ENCODE measurements around the gene SIM2.
A peak's percentile ranks its signal among the peaks of the same experiment; 100 is the strongest.
"Not testable (repeated sequence)": the region's sequence is repeated elsewhere in the genome, so short reads cannot be mapped to it uniquely, and the experiment has no call there.

SIM2 gene, protein sequence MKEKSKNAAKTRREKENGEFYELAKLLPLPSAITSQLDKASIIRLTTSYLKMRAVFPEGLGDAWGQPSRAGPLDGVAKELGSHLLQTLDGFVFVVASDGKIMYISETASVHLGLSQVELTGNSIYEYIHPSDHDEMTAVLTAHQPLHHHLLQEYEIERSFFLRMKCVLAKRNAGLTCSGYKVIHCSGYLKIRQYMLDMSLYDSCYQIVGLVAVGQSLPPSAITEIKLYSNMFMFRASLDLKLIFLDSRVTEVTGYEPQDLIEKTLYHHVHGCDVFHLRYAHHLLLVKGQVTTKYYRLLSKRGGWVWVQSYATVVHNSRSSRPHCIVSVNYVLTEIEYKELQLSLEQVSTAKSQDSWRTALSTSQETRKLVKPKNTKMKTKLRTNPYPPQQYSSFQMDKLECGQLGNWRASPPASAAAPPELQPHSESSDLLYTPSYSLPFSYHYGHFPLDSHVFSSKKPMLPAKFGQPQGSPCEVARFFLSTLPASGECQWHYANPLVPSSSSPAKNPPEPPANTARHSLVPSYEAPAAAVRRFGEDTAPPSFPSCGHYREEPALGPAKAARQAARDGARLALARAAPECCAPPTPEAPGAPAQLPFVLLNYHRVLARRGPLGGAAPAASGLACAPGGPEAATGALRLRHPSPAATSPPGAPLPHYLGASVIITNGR

DNA sequence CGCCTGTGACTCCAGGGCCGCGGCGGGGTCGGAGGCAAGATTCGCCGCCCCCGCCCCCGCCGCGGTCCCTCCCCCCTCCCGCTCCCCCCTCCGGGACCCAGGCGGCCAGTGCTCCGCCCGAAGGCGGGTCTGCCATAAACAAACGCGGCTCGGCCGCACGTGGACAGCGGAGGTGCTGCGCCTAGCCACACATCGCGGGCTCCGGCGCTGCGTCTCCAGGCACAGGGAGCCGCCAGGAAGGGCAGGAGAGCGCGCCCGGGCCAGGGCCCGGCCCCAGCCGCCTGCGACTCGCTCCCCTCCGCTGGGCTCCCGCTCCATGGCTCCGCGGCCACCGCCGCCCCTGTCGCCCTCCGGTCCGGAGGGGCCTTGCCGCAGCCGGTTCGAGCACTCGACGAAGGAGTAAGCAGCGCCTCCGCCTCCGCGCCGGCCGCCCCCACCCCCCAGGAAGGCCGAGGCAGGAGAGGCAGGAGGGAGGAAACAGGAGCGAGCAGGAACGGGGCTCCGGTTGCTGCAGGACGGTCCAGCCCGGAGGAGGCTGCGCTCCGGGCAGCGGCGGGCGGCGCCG is at the start of gene SIM2:
Gene SIM2 (plus strand): TSS at position 135 of the 565 bp plus-strand sequence. CDS start 632 bp downstream, outside the sequence.
- no peak within 1 kb of the TSS for H3K9ac ChIP-seq (ENCODE audit: low read length in 2 of 2)
- no peaks in the 10 kb centered on the region for H3K36me3 ChIP-seq (ENCODE audit: control insufficient read depth in 2 of 2, insufficient read depth in 2 of 2, low read length in 2 of 2)
- H3K27ac ChIP-seq (ENCODE audit: low read length): no peak within 1 kb of the TSS
- peaks cover 40% of the 10 kb centered on the region for H3K4me1 ChIP-seq (ENCODE audit: control insufficient read depth, insufficient read depth, low read length)
- no peaks in the 10 kb centered on the region for H3K9me3 ChIP-seq (ENCODE audit: control insufficient read depth in 2 of 2, low read length in 2 of 2)
- peak within 1 kb of the TSS in 1 of 2 donors; percentile 59 for H3K4me3 ChIP-seq (ENCODE audit: low read length in 2 of 2)
- H3K27me3 ChIP-seq (ENCODE audit: control insufficient read depth in 1 of 2, insufficient read depth in 2 of 2, low read length in 2 of 2): peaks cover 81 to 97% of the 10 kb centered on the region in 2 donors

DNA sequence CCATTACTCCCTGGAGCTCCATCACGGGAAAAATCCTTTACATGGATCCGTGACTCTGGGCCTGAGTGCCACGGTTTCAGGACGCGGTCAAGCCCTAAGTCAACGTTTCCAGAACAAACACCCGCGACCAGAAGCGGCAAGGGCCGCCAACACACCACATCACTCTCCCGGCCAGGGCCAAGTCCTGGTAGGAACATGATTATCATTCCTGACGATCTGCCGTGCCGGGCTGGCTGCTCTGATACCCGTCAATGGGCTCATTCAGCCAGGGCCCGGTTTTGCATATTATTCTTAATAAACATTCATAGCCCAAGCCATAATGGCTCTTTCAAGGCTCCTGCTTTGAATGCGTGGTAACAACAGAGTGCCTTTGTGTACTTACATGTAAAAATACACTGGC is 44.6 kb upstream of the SIM2 start:
- Histone ChIP-seq H3K36me3 (ENCODE audit: control insufficient read depth in 2 of 2, insufficient read depth in 2 of 2, low read length in 2 of 2) (no peaks in the 10 kb centered on the region), H3K27me3 (ENCODE audit: control insufficient read depth in 1 of 2, insufficient read depth in 2 of 2, low read length in 2 of 2) (peaks cover 9 to 12% of the 10 kb centered on the region in 2 donors), H3K4me3 (ENCODE audit: low read length in 2 of 2) (no peak overlapping the region), H3K9me3 (ENCODE audit: control insufficient read depth in 2 of 2, low read length in 2 of 2) (no peaks in the 10 kb centered on the region), H3K9ac (ENCODE audit: low read length in 2 of 2) (no peak overlapping the region), H3K4me1 (ENCODE audit: control insufficient read depth, insufficient read depth, low read length) (no peaks in the 10 kb centered on the region), H3K27ac (ENCODE audit: low read length) (no peak overlapping the region)

DNA sequence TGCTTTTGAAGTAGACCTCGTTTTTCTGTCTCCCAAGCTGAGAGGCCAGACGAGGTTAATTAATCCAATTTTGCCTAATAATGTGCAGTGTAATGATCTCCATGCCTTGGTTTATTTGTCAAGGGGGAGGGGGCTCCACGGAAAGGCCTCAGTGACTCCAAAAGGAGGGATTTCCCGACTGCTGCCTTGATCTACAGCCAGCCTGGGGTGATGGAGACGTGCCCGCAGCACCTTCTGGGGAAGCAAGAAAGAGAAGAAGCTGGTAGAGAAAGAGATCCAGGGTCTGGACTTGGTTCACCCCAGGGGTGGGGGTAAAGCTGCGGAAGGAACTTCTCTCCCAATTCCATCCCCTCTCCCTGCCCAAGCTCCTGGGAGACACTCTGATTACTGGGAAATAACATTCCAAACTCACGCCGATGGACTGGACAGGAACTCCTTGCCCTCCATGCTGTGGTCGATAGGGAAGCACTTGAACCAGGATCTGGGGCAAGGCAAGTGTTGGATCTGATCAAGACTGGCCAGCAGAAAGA is 44.1 kb upstream of the SIM2 start:
- Histone ChIP-seq H3K27ac (ENCODE audit: low read length) (no peak overlapping the region), H3K27me3 (ENCODE audit: control insufficient read depth in 1 of 2, insufficient read depth in 2 of 2, low read length in 2 of 2) (peaks cover 10 to 14% of the 10 kb centered on the region in 2 donors), H3K9ac (ENCODE audit: low read length in 2 of 2) (no peak overlapping the region), H3K4me1 (ENCODE audit: control insufficient read depth, insufficient read depth, low read length) (no peaks in the 10 kb centered on the region), H3K4me3 (ENCODE audit: low read length in 2 of 2) (no peak overlapping the region), H3K9me3 (ENCODE audit: control insufficient read depth in 2 of 2, low read length in 2 of 2) (no peaks in the 10 kb centered on the region), H3K36me3 (ENCODE audit: control insufficient read depth in 2 of 2, insufficient read depth in 2 of 2, low read length in 2 of 2) (no peaks in the 10 kb centered on the region)

DNA sequence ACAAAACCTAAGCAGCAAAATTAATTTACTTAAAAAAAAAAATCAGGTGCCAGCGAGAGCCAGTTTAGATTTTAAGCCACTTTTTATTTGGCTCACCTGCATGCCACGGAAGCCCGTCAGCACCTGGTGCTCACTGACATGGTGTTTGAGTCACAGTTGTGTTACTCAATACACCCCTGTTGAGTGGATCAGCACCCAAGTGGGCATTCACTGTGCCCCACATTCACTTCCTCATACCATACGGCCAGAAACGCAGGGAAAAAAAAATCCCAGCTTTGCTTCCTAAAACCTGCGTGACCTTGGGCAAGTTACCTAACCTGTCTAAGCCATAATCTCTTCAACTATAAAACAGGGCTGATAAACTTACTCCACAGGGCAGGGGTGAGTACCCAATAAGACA is 42.8 kb upstream of the SIM2 start:
- no peaks in the 10 kb centered on the region for H3K9me3 ChIP-seq (ENCODE audit: control insufficient read depth in 2 of 2, low read length in 2 of 2)
- no peak overlapping the region for H3K9ac ChIP-seq (ENCODE audit: low read length in 2 of 2)
- no peaks in the 10 kb centered on the region for H3K4me1 ChIP-seq (ENCODE audit: control insufficient read depth, insufficient read depth, low read length)
- no peak overlapping the region for H3K4me3 ChIP-seq (ENCODE audit: low read length in 2 of 2)
- no peak overlapping the region for H3K27ac ChIP-seq (ENCODE audit: low read length)
- H3K36me3 ChIP-seq (ENCODE audit: control insufficient read depth in 2 of 2, insufficient read depth in 2 of 2, low read length in 2 of 2): no peaks in the 10 kb centered on the region
- peaks cover 17 to 22% of the 10 kb centered on the region in 2 donors for H3K27me3 ChIP-seq (ENCODE audit: control insufficient read depth in 1 of 2, insufficient read depth in 2 of 2, low read length in 2 of 2)

DNA sequence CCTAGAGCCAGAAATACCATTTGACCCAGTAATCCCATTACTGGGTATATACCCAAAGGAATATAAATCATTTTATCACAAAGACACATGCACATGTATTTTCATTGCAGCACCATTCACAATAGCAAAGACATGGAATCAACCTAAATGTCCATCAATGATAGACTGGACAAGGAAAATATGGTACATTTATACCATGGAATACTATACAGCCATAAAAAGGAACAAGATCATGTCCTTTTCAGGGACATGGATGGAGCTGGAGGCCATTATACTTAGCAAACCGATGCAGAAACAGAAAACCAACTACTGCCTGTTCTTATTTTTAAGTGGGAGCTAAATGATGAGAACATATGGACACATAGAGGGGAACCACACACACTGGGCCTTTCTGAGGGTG is 41.6 kb upstream of the SIM2 start:
- peaks cover 21 to 25% of the 10 kb centered on the region in 2 donors for H3K27me3 ChIP-seq (ENCODE audit: control insufficient read depth in 1 of 2, insufficient read depth in 2 of 2, low read length in 2 of 2)
- not testable (repeated sequence) for H3K36me3 ChIP-seq (ENCODE audit: control insufficient read depth in 2 of 2, insufficient read depth in 2 of 2, low read length in 2 of 2)

DNA sequence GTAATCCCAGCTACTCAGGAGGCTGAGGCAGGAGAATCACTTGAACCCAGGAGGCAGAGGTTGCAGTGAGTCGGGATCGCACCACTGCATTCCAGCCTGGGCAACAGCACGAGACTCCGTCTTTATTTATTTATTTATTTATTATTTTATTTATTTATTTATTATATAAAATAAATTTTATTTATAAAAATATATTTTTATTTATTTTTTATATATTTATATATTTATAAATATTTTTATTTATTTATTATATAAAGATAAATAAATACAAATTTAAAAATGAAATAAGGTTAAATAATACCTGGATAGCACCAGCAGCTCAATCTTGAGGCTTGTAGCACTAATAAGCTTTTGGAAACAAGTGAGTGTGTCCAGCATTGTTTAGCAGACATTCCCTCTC is 40.9 kb upstream of the SIM2 start:
- no peak overlapping the region for H3K4me3 ChIP-seq (ENCODE audit: low read length in 2 of 2)
- H3K9me3 ChIP-seq (ENCODE audit: control insufficient read depth in 2 of 2, low read length in 2 of 2): no peaks in the 10 kb centered on the region
- H3K27me3 ChIP-seq (ENCODE audit: control insufficient read depth in 1 of 2, insufficient read depth in 2 of 2, low read length in 2 of 2): peaks cover 21 to 28% of the 10 kb centered on the region in 2 donors
- H3K36me3 ChIP-seq (ENCODE audit: control insufficient read depth in 2 of 2, insufficient read depth in 2 of 2, low read length in 2 of 2): no peaks in the 10 kb centered on the region
- H3K9ac ChIP-seq (ENCODE audit: low read length in 2 of 2): no peak overlapping the region
- H3K27ac ChIP-seq (ENCODE audit: low read length): no peak overlapping the region
- no peaks in the 10 kb centered on the region for H3K4me1 ChIP-seq (ENCODE audit: control insufficient read depth, insufficient read depth, low read length)

More for the DNA sequence above, 41.6 kb upstream of the SIM2 start:
- not testable (repeated sequence) for H3K9ac ChIP-seq (ENCODE audit: low read length in 2 of 2); H3K4me3 ChIP-seq (ENCODE audit: low read length in 2 of 2); H3K27ac ChIP-seq (ENCODE audit: low read length); H3K4me1 ChIP-seq (ENCODE audit: control insufficient read depth, insufficient read depth, low read length); H3K9me3 ChIP-seq (ENCODE audit: control insufficient read depth in 2 of 2, low read length in 2 of 2)

DNA sequence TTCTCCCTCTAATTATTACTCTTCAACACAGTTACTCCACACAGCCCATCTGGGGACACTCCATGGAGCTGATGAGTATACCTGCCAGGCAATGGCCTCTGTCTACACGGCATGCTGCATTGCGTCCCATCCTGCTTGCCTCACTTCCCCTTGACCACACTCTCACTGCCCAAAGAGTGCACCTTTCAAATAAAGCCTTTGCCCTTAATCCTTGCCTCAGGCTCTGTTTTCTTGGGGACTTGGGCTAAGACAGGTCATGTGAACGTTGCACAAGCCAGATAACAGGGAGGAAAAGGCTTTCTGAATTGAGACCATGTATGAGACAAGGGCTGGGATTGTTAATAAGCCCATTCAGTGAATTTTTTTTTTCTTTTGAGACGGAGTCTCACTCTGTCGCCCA is 40.0 kb upstream of the SIM2 start:
- Histone ChIP-seq H3K36me3 (ENCODE audit: control insufficient read depth in 2 of 2, insufficient read depth in 2 of 2, low read length in 2 of 2) (no peaks in the 10 kb centered on the region), H3K9me3 (ENCODE audit: control insufficient read depth in 2 of 2, low read length in 2 of 2) (no peaks in the 10 kb centered on the region), H3K27me3 (ENCODE audit: control insufficient read depth in 1 of 2, insufficient read depth in 2 of 2, low read length in 2 of 2) (peaks cover 26 to 27% of the 10 kb centered on the region in 2 donors), H3K4me1 (ENCODE audit: control insufficient read depth, insufficient read depth, low read length) (no peaks in the 10 kb centered on the region), H3K9ac (ENCODE audit: low read length in 2 of 2) (no peak overlapping the region), H3K4me3 (ENCODE audit: low read length in 2 of 2) (no peak overlapping the region), H3K27ac (ENCODE audit: low read length) (no peak overlapping the region)

DNA sequence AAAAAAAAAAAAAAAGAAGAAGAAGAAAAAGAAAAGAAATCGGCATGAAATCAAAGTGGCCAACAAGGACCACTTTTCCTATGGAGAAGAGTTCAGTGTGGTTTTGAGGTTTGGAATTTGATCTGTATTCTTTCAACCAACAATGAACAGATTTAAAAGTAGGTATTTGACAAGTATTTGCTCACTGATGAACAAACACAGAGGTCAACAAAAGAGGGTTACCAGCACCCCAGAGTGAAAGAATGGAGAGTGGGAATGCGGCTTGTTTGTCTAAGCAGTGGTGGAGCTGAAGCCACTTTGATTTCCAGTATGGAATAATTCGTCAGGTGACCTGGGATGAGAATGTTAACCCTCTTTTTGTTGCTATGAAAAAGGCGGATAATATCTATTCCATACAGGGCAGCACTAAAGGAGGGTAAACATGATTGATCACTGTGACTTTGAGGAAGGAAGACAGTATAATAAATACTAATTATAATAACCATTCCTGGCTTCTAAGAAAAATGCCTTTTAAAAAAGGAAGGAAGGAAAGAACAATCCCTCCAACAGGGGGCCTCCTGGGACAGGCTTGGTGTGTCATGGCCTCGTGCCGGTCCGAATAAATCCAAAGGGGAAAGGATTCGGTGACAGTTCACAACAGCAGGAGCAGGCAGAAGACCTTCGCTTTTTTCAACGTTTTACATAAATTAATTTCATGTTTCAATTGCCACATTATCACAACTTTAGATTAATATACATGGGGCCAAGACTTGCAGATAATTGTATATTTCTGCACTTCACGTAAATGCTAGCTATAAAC is 37.2 kb upstream of the SIM2 start:
- no peaks in the 10 kb centered on the region for H3K4me1 ChIP-seq (ENCODE audit: control insufficient read depth, insufficient read depth, low read length)
- no peaks in the 10 kb centered on the region for H3K9me3 ChIP-seq (ENCODE audit: control insufficient read depth in 2 of 2, low read length in 2 of 2)
- H3K36me3 ChIP-seq (ENCODE audit: control insufficient read depth in 2 of 2, insufficient read depth in 2 of 2, low read length in 2 of 2): no peaks in the 10 kb centered on the region
- H3K27me3 ChIP-seq (ENCODE audit: control insufficient read depth in 1 of 2, insufficient read depth in 2 of 2, low read length in 2 of 2): peaks cover 23 to 30% of the 10 kb centered on the region in 2 donors
- no peak overlapping the region for H3K27ac ChIP-seq (ENCODE audit: low read length)
- no peak overlapping the region for H3K9ac ChIP-seq (ENCODE audit: low read length in 2 of 2)
- H3K4me3 ChIP-seq (ENCODE audit: low read length in 2 of 2): no peak overlapping the region

DNA sequence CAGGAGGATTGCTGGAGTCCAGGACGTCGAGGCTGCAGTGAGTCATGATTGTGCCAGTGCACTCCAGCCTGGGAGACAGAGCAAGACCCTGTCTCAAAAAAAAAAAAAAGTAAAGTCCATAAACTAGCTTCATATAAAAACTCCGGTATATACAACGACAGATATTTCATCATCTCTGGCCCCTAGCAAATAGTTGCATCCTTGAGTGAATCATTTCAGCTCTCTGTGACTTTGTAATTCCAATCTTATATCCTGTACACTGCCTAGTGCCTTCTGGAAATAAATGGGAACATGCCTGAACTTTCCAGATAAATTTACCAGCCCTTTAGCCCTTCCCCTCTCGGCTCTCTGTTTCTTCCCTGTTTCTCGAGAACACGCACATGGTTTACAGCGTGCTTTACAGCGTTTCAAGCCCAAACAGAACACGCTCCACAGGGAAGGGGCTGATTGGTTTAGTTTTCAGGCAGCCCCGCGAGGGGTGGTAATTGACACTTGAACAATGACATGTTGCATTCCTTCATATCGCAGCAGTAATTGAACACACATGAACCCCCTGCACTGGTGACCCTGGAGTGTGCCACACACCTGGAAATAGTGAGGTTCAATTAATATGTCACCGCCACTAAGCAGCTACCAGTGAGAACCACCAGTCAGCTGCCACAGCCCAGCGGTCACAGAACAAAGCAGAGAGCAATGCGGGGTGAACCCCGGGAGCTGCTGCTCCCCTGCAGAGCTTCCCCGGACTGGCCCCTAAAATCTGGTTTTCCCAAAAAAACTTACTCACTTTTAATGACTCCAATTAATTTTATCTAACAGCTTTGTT is 35.7 kb upstream of the SIM2 start:
- peaks cover 29 to 34% of the 10 kb centered on the region in 2 donors for H3K27me3 ChIP-seq (ENCODE audit: control insufficient read depth in 1 of 2, insufficient read depth in 2 of 2, low read length in 2 of 2)
- no peaks in the 10 kb centered on the region for H3K9me3 ChIP-seq (ENCODE audit: control insufficient read depth in 2 of 2, low read length in 2 of 2)
- no peak overlapping the region for H3K9ac ChIP-seq (ENCODE audit: low read length in 2 of 2)
- H3K36me3 ChIP-seq (ENCODE audit: control insufficient read depth in 2 of 2, insufficient read depth in 2 of 2, low read length in 2 of 2): no peaks in the 10 kb centered on the region
- no peak overlapping the region for H3K27ac ChIP-seq (ENCODE audit: low read length)
- H3K4me1 ChIP-seq (ENCODE audit: control insufficient read depth, insufficient read depth, low read length): no peaks in the 10 kb centered on the region
- H3K4me3 ChIP-seq (ENCODE audit: low read length in 2 of 2): no peak overlapping the region

DNA sequence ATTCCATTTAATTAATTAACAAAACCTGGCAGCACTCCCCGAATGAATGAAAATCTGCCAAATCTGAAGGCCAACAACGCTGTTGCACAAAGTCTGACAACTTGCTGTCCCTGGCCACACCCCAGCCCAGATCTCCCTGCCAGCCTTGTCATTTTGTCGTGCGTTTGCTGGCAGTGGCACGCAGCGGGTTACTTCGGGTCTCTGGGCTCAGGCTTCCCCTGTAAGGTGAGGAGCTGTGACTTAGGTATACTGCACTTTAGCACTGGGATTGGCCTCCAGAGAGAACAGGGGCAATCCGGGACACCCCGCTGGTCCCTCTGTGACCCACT is 34.3 kb upstream of the SIM2 start:
- Histone ChIP-seq H3K36me3 (ENCODE audit: control insufficient read depth in 2 of 2, insufficient read depth in 2 of 2, low read length in 2 of 2) (no peaks in the 10 kb centered on the region), H3K27me3 (ENCODE audit: control insufficient read depth in 1 of 2, insufficient read depth in 2 of 2, low read length in 2 of 2) (peaks cover 33% of the 10 kb centered on the region in 2 donors), H3K9me3 (ENCODE audit: control insufficient read depth in 2 of 2, low read length in 2 of 2) (no peaks in the 10 kb centered on the region), H3K4me3 (ENCODE audit: low read length in 2 of 2) (no peak overlapping the region), H3K4me1 (ENCODE audit: control insufficient read depth, insufficient read depth, low read length) (no peaks in the 10 kb centered on the region), H3K27ac (ENCODE audit: low read length) (no peak overlapping the region), H3K9ac (ENCODE audit: low read length in 2 of 2) (no peak overlapping the region)
